ENCODE results near the gene PLPP7. TPM values are rescaled to one million over a fixed set of nuclear protein-coding genes. Genes with fewer than 3 reads are reported as not detected.

PLPP7 gene
- polyA plus RNA-seq, 1 donor (not counting 4 experiments of a cell fraction or from before 2014, with no cell fraction given) = not detected

GRCh38 chr9:131302244-131303075 is 12.9 kb downstream of the PLPP7 start:
- no peak for FAIRE-seq
- H3K4me2 ChIP-seq (ENCODE audit: control insufficient read depth, extremely low read depth, insufficient read depth, low read depth, low read length) = no peak overlapping the region

GRCh38 chr9:131303381-131304321 is 14.1 kb downstream of the PLPP7 start:
- no peak overlapping the region for H2AFZ ChIP-seq (ENCODE audit: control insufficient read depth, low read length)

More at GRCh38 chr9:131302244-131303075, 12.9 kb downstream of the PLPP7 start:
- TF ChIP-seq CTCF (optimal IDR thresholded peaks at IDR 0.05 in 1 of 3, IDR thresholded peaks at IDR 0.05 in 1 of 3, conservative IDR thresholded peaks at IDR 0.05 in 1 of 3; ENCODE audit: extremely low read depth in 1 of 3, insufficient read depth in 2 of 3, low read length in 3 of 3) = no peak
- no peak for TF ChIP-seq EZH2 (IDR thresholded peaks at IDR 0.05; ENCODE audit: low read length)
- Histone ChIP-seq H3K9me1 (ENCODE audit: control insufficient read depth, extremely low read depth, insufficient read depth, low read length) (no peaks in the 10 kb centered on the region), H3K9me3 (ENCODE audit: control insufficient read depth, low read depth, low read length) (no peaks in the 10 kb centered on the region), H3K4me1 (ENCODE audit: control insufficient read depth, extremely low read depth, insufficient read depth, low read length) (no peaks in the 10 kb centered on the region), H3K27me3 (ENCODE audit: control insufficient read depth, extremely low read depth, insufficient read depth, low read length) (no peaks in the 10 kb centered on the region), H3K27ac (ENCODE audit: control insufficient read depth, insufficient read depth, low read length) (no peak overlapping the region), H2AFZ (ENCODE audit: control insufficient read depth, low read length) (no peak overlapping the region), H4K20me1 (ENCODE audit: control insufficient read depth, extremely low read depth, insufficient read depth, low read length) (no peaks in the 10 kb centered on the region), H3K36me3 (ENCODE audit: control insufficient read depth in 2 of 2, extremely low read depth in 1 of 2, insufficient read depth in 2 of 2, low read length in 2 of 2) (no peaks in the 10 kb centered on the region), H3K79me2 (ENCODE audit: control insufficient read depth, insufficient read depth, low read length) (no peaks in the 10 kb centered on the region), H3K4me3 (ENCODE audit: control insufficient read depth in 2 of 3, extremely low read depth in 1 of 3, insufficient read depth in 2 of 3, low read depth in 1 of 3, low read length in 3 of 3) (no peak overlapping the region), H3K9ac (ENCODE audit: control insufficient read depth, extremely low read depth, insufficient read depth, low read length) (no peak overlapping the region)
- dilution Hi-C loops (cut with MboI; ENCODE audit: extremely low pct_ligation_motif_present, low sequenced_read_pairs) = no loop called here
- DNase-seq (ENCODE audit: low read depth, low spot score) = no peak

More at GRCh38 chr9:131303381-131304321, 14.1 kb downstream of the PLPP7 start:
- H3K27me3 ChIP-seq (ENCODE audit: control insufficient read depth, extremely low read depth, insufficient read depth, low read length) = no peaks in the 10 kb centered on the region
- no peaks in the 10 kb centered on the region for H3K4me1 ChIP-seq (ENCODE audit: control insufficient read depth, extremely low read depth, insufficient read depth, low read length)
- no peaks in the 10 kb centered on the region for H3K9me3 ChIP-seq (ENCODE audit: control insufficient read depth, low read depth, low read length)
- H3K9ac ChIP-seq (ENCODE audit: control insufficient read depth, extremely low read depth, insufficient read depth, low read length) = no peak overlapping the region
- dilution Hi-C loops (cut with MboI; ENCODE audit: extremely low pct_ligation_motif_present, low sequenced_read_pairs) = no loop called here
- TF ChIP-seq CTCF (optimal IDR thresholded peaks at IDR 0.05 in 1 of 3, IDR thresholded peaks at IDR 0.05 in 1 of 3, conservative IDR thresholded peaks at IDR 0.05 in 1 of 3; ENCODE audit: extremely low read depth in 1 of 3, insufficient read depth in 2 of 3, low read length in 3 of 3) (no peak), EZH2 (IDR thresholded peaks at IDR 0.05; ENCODE audit: low read length) (no peak)
- DNase-seq (ENCODE audit: low read depth, low spot score) (no peak), FAIRE-seq (no peak)
- H3K4me2 ChIP-seq (ENCODE audit: control insufficient read depth, extremely low read depth, insufficient read depth, low read depth, low read length) = no peak overlapping the region
- H3K79me2 ChIP-seq (ENCODE audit: control insufficient read depth, insufficient read depth, low read length) = no peaks in the 10 kb centered on the region
- no peaks in the 10 kb centered on the region for H4K20me1 ChIP-seq (ENCODE audit: control insufficient read depth, extremely low read depth, insufficient read depth, low read length)
- no peaks in the 10 kb centered on the region for H3K9me1 ChIP-seq (ENCODE audit: control insufficient read depth, extremely low read depth, insufficient read depth, low read length)
- H3K27ac ChIP-seq (ENCODE audit: control insufficient read depth, insufficient read depth, low read length) = no peak overlapping the region
- no peaks in the 10 kb centered on the region for H3K36me3 ChIP-seq (ENCODE audit: control insufficient read depth in 2 of 2, extremely low read depth in 1 of 2, insufficient read depth in 2 of 2, low read length in 2 of 2)
- no peak overlapping the region for H3K4me3 ChIP-seq (ENCODE audit: control insufficient read depth in 2 of 3, extremely low read depth in 1 of 3, insufficient read depth in 2 of 3, low read depth in 1 of 3, low read length in 3 of 3)

Measured in keratinocyte (primary cell).